H9 (cell line): ENCODE measurements around the gene IL36G. TPM values are rescaled to one million over a fixed set of nuclear protein-coding genes. Genes with fewer than 3 reads are reported as not detected.

Source experiments
- DNase-seq: peaks from one replicate; pipeline ENCODE4 v3.0.0-alpha.2; 2017
- H2AFZ ChIP-seq: one replicate; pipeline ENCODE4 v1.6.1; 2013; ENCODE audit warnings: mild to moderate bottlenecking, low read length, control low read depth, moderate library complexity
- H2AK5ac ChIP-seq: 2 replicates; pipeline ENCODE4 v1.6.1; 2013; ENCODE audit warnings: low read length, control low read depth, mixed read lengths; ENCODE audit not compliant: insufficient read length
- H2BK120ac ChIP-seq: one replicate; pipeline ENCODE4 v1.6.1; 2013; ENCODE audit warnings: low read depth, mild to moderate bottlenecking, low read length, control low read depth, inconsistent platforms; ENCODE audit not compliant: poor library complexity, severe bottlenecking
- H2BK12ac ChIP-seq: 2 replicates; pipeline ENCODE4 v1.6.1; 2013; ENCODE audit warnings: low read length, control low read depth, mixed read lengths, low read depth; ENCODE audit not compliant: insufficient read length
- H2BK15ac ChIP-seq: 2 replicates; pipeline ENCODE4 v1.6.1; 2013; ENCODE audit warnings: low read depth, low read length, control low read depth
- H2BK20ac ChIP-seq: one replicate; pipeline ENCODE4 v1.6.1; 2013; ENCODE audit warnings: low read depth, mild to moderate bottlenecking, low read length, control low read depth, inconsistent platforms; ENCODE audit not compliant: poor library complexity, severe bottlenecking
- H2BK5ac ChIP-seq: 2 replicates; pipeline ENCODE4 v1.6.1; 2013; ENCODE audit warnings: low read length, control low read depth, mixed read lengths; ENCODE audit not compliant: insufficient read length
- H3K14ac ChIP-seq: 2 replicates; pipeline ENCODE4 v1.6.1; 2013; ENCODE audit warnings: low read length, control low read depth; ENCODE audit not compliant: insufficient read depth
- H3K18ac ChIP-seq: 2 replicates; pipeline ENCODE4 v1.6.1; 2013; ENCODE audit warnings: low read depth, mild to moderate bottlenecking, mixed read lengths, low read length, control low read depth; ENCODE audit not compliant: insufficient read length
- H3K23ac ChIP-seq: 2 replicates; pipeline ENCODE4 v1.6.1; 2013; ENCODE audit warnings: low read length, control low read depth, mixed read lengths, low read depth; ENCODE audit not compliant: insufficient read length
- H3K23me2 ChIP-seq: 2 replicates; pipeline ENCODE4 v1.6.1; 2013; ENCODE audit warnings: low read depth, mild to moderate bottlenecking, mixed read lengths, low read length, control low read depth; ENCODE audit not compliant: insufficient read length, poor library complexity, severe bottlenecking
- H3K27ac ChIP-seq: 2 replicates; pipeline ENCODE4 v1.5.1; 2013; ENCODE audit warnings: low read length, control low read depth, mixed read lengths, low read depth; ENCODE audit not compliant: insufficient read length
- H3K27me3 ChIP-seq: 2 replicates; pipeline ENCODE4 v1.6.1; 2013; ENCODE audit warnings: low read length, control low read depth, inconsistent platforms; ENCODE audit not compliant: insufficient read depth
- H3K4ac ChIP-seq: 2 replicates; pipeline ENCODE4 v1.6.1; 2013; ENCODE audit warnings: low read depth, mild to moderate bottlenecking, control low read depth, inconsistent platforms, low read length, moderate library complexity
- H3K4me1 ChIP-seq: 2 replicates; pipeline ENCODE4 v1.6.1; 2013; ENCODE audit warnings: low read length, control low read depth, inconsistent platforms; ENCODE audit not compliant: insufficient read depth
- H3K4me2 ChIP-seq: 2 replicates; pipeline ENCODE4 v1.6.1; 2013; ENCODE audit warnings: low read length, control low read depth, mixed read lengths; ENCODE audit not compliant: insufficient read length, insufficient read depth
- H3K56ac ChIP-seq: 2 replicates; pipeline ENCODE4 v1.6.1; 2013; ENCODE audit warnings: low read depth, mild to moderate bottlenecking, mixed read lengths, low read length, control low read depth; ENCODE audit not compliant: insufficient read length
- H3K79me1 ChIP-seq: 2 replicates; pipeline ENCODE4 v1.6.1; 2013; ENCODE audit warnings: low read depth, mild to moderate bottlenecking, moderate library complexity, low read length, control low read depth, inconsistent platforms; ENCODE audit not compliant: insufficient read depth, poor library complexity, severe bottlenecking
- H3K79me2 ChIP-seq: 2 replicates; pipeline ENCODE4 v1.6.1; 2013; ENCODE audit warnings: low read length, control low read depth, inconsistent platforms; ENCODE audit not compliant: insufficient read depth
- H3K9ac ChIP-seq: 2 replicates; pipeline ENCODE4 v1.6.1; 2013; ENCODE audit warnings: low read length, control low read depth, mixed read lengths; ENCODE audit not compliant: insufficient read length; ENCODE audit errors: extremely low read depth
- H3K9me3 ChIP-seq: one replicate; pipeline ENCODE4 v1.6.1; 2013; ENCODE audit warnings: low read depth, low read length, inconsistent platforms; ENCODE audit not compliant: control insufficient read depth
- H3T11ph ChIP-seq: one replicate; pipeline ENCODE4 v1.6.1; 2013; ENCODE audit warnings: mild to moderate bottlenecking, low read length, control low read depth, inconsistent platforms
- H4K20me1 ChIP-seq: one replicate; pipeline ENCODE4 v1.6.1; 2013; ENCODE audit not compliant: control insufficient read depth, insufficient read length, insufficient read depth
- H4K5ac ChIP-seq: 2 replicates; pipeline ENCODE4 v1.6.1; 2013; ENCODE audit warnings: low read depth, mild to moderate bottlenecking, mixed read lengths, low read length, control low read depth; ENCODE audit not compliant: insufficient read length
- H4K8ac ChIP-seq: replicated peaks from 2 replicates; pipeline ENCODE4 v1.6.1; 2013; ENCODE audit warnings: low read length, control low read depth, mixed read lengths, low read depth; ENCODE audit not compliant: insufficient read length
- H4K91ac ChIP-seq: 2 replicates; pipeline ENCODE4 v1.6.1; 2013; ENCODE audit warnings: low read depth, mild to moderate bottlenecking, moderate library complexity, mixed read lengths, low read length, control low read depth; ENCODE audit not compliant: insufficient read length
- H3K27ac Mint-ChIP-seq, 3 experiments: 2 replicates in 2 of 3; 3 replicates in 1 of 3; pipeline ENCODE4 v1.8.0; 2020 to 2021; ENCODE audit warnings: mixed read lengths in 3 of 3, mild to moderate bottlenecking in 1 of 3, moderate library complexity in 1 of 3
- H3K27me3 Mint-ChIP-seq: 2 replicates; pipeline ENCODE4 v1.8.0; 2021; ENCODE audit warnings: low read depth, mild to moderate bottlenecking, moderate library complexity, mixed read lengths
- H3K36me3 Mint-ChIP-seq, 3 experiments: 2 replicates in 2 of 3; 3 replicates in 1 of 3; pipeline ENCODE4 v1.8.0; 2020 to 2021; ENCODE audit warnings: low read depth in 3 of 3, mixed read lengths in 3 of 3; ENCODE audit not compliant: insufficient read depth in 1 of 3
- H3K4me1 Mint-ChIP-seq, 2 experiments: 2 replicates each; pipeline ENCODE4 v1.8.0; 2020; ENCODE audit warnings: mixed read lengths in 2 of 2
- H3K4me3 Mint-ChIP-seq, 2 experiments: 2 replicates in 1 of 2; 3 replicates in 1 of 2; pipeline ENCODE4 v1.8.0; 2020 to 2021; ENCODE audit warnings: mild to moderate bottlenecking in 2 of 2, mixed read lengths in 2 of 2, moderate library complexity in 1 of 2
- H3K9me3 Mint-ChIP-seq, 2 experiments: 2 replicates in 1 of 2; 3 replicates in 1 of 2; pipeline ENCODE4 v1.8.0; 2020; ENCODE audit warnings: mild to moderate bottlenecking in 2 of 2, mixed read lengths in 2 of 2, moderate library complexity in 1 of 2
- CTCF ChIP-seq: fragments of 200-600 bp; sonication (generic); conservative IDR thresholded peaks from 3 replicates; pipeline ENCODE4 v1.8.0; 2021; ENCODE audit warnings: antibody characterized with exemption, mild to moderate bottlenecking
- WGBS: extraction: QIAGEN DNeasy Blood & Tissue Kit; methylation state at CpG from one replicate; pipeline ENCODE4 v1.1.7; 2013; ENCODE audit warnings: missing lambda C conversion rate, low lambda C conversion rate, mixed read lengths; ENCODE audit not compliant: insufficient read length; ENCODE audit errors: extremely low coverage; 5-methylcytosine and 5-hydroxymethylcytosine counted together
- total RNA-seq: library from RNA; stranded (reverse); gene quantifications from 2 replicates; pipeline ENCODE4 v1.2.1, GENCODE V29; 2021

IL36G gene
- total RNA-seq, 1 experiment from 2014 or later = not detected

DNA sequence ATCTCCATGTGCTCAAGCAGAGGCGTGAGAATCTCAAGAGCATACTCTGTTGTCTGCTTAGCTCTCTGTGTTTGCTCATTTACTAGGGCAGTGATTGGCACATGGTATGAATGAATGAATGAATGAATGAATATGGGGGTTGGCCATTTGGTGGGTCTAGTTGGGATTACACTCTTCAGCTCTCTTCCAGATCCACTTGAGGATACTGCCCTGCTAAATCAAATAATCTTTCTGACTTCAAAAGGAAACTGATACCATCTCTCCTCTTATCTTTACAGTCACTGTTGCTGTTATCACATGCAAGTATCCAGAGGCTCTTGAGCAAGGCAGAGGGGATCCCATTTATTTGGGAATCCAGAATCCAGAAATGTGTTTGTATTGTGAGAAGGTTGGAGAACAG is 1.9 kb downstream of the IL36G start:
- Mint-ChIP-seq H3K36me3 (no peaks in the 10 kb centered on the region), H3K27ac (no peak overlapping the region), H3K27me3 (peaks cover 27% of the 10 kb centered on the region), H3K4me3 (no peak overlapping the region), H3K4me1 (no peaks in the 10 kb centered on the region), H3K9me3 (peaks cover 2 to 25% of the 10 kb centered on the region in 2 experiments; a peak in 4 of 5 replicates)
- no peak for TF ChIP-seq CTCF
- no peak overlapping the region for H3K14ac ChIP-seq
- H3K79me2 ChIP-seq = no peaks in the 10 kb centered on the region
- H4K91ac ChIP-seq = no peak overlapping the region
- no peak overlapping the region for H3K4ac ChIP-seq
- no peaks in the 10 kb centered on the region for H4K20me1 ChIP-seq
- H4K5ac ChIP-seq = no peak overlapping the region
- H2BK5ac ChIP-seq = no peak overlapping the region
- no peak overlapping the region for H2AFZ ChIP-seq
- no peak overlapping the region for H2BK15ac ChIP-seq
- H2BK20ac ChIP-seq = no peak overlapping the region
- H3K23me2 ChIP-seq = no peaks in the 10 kb centered on the region
- no peak overlapping the region for H3K27ac ChIP-seq
- no peaks in the 10 kb centered on the region for H3K79me1 ChIP-seq
- WGBS = no CpG with 5 or more reads among the region's 1 CpG
- no peak overlapping the region for H3K9ac ChIP-seq
- no peaks in the 10 kb centered on the region for H3K27me3 ChIP-seq
- no peak overlapping the region for H2AK5ac ChIP-seq
- H3K9me3 ChIP-seq = no peaks in the 10 kb centered on the region
- no peak overlapping the region for H3K56ac ChIP-seq
- no peak overlapping the region for H3K18ac ChIP-seq
- no peaks in the 10 kb centered on the region for H3K4me1 ChIP-seq
- H3K4me2 ChIP-seq = no peak overlapping the region
- no peak overlapping the region for H3T11ph ChIP-seq
- H2BK120ac ChIP-seq = no peak overlapping the region
- no peak overlapping the region for H3K23ac ChIP-seq
- H4K8ac ChIP-seq = no peak overlapping the region
- no peak overlapping the region for H2BK12ac ChIP-seq
- DNase-seq = no peak
